IPS-NIHi11 (cell line): ENCODE results near the gene CD22.

ENCODE experiments used
- DNase-seq: peaks from one replicate; pipeline ENCODE4 v3.0.0; 2012; ENCODE audit warnings: mixed read lengths, low spot score

The CD22 gene

DNA sequence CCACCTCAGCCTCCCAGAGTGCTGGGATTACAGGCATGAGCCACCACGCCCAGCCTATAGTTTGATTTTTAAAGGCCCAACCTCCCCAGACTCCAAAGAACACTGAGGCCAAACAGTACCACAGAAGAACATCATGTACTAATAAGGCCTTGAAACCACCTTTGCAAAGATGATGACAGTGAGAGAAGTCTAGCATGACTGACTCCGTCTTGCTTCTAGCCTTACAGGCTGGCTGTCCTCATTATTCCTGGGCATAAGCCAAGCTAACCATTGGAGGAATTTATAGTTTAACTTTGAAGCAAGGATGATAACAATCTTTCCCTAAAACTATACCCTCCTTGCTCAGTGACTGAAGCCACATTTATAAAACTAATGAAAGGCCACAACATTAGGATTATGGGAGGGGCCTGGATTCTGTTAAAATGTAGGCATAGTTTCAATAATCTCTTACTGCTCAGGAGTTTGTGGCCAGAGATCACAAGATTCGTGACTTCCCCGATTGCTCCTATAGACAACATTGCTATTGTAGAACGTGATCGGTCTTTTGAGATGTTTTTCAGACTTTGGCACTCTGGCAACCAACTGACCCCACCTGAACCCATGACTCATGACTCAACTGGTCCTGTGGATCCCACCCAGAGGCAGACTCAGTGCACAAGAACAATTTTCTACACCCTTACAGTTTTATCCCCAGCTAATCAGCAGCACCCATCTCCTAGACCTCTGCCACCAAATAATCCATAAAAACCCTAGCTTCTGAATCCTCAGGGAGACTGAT, 59.5 kb downstream of the CD22 start:
- DNase-seq = no peak

DNA sequence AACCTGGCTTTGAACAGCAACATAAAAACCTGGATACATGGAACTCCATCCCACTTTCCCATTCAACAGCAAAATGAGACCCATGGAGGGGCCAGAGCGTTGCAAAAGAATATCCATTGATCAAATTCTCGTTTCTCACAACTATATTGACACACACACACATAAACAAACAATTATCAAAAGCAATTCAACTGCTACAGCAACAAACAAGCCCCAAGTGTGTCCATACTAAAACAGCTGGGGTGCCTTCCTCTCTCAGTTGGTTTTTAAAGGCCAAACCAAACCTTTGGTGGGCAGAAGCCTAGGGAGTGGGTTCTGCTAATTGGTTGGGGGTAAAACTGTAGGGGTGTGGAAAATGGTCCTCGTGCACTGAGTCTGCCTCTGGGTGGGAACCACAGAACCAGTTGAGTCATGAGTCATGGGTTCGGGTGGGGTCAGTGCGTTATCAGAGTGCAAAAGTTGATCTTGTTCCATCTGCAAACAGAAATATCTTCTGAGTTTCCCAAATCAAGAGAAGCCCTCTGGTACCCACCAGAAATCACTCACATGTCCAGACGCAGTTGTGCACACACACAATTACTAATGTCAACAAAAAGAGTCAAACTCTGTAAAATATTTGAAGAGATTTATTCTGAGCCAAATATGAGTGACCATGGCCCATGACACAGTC, 60.3 kb downstream of the CD22 start:
- DNase-seq = no peak

GRCh38 chr19:35392742-35393715, 64.0 kb downstream of the CD22 start:
- no peak for DNase-seq

GRCh38 chr19:35395382-35396199, 66.6 kb downstream of the CD22 start:
- DNase-seq = no peak

GRCh38 chr19:35396240-35396885, 67.4 kb downstream of the CD22 start:
- DNase-seq = no peak
